ENCODE measurements around the gene RITA1.

RITA1 gene

GRCh38 chr12:113154351-113154973 lies 31.1 kb upstream of the RITA1 start:
- DNase-seq: peak; percentile 14

DNA sequence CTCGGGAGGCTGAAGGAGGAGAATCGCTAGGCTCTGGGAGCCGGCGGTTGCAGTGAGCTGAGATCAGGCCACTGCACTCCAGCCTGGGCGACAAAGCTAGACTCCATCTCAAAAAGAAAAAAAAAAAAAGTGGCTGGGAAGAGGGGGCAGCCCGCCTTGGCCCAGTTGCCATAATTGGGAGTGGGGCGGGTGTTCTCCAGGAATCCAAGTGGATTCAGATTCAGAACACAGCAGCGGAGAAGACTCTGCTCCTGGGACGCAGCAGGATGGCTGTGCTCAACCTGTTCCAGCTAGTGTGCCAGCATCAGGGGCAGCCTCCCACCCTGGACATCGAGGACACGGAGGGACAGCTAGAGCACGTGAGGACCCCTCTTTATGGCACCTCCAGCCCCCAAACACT lies 30.5 kb upstream of the RITA1 start:
- no peak for DNase-seq

- no peak for DNase-seq
Observed at GRCh38 chr12:113155646-113156045, 29.9 kb upstream of the RITA1 start.

- no peak for DNase-seq
Observed at GRCh38 chr12:113157218-113157859, 28.2 kb upstream of the RITA1 start.

- DNase-seq: no peak
Observed at GRCh38 chr12:113158439-113159203, 26.9 kb upstream of the RITA1 start.

DNA sequence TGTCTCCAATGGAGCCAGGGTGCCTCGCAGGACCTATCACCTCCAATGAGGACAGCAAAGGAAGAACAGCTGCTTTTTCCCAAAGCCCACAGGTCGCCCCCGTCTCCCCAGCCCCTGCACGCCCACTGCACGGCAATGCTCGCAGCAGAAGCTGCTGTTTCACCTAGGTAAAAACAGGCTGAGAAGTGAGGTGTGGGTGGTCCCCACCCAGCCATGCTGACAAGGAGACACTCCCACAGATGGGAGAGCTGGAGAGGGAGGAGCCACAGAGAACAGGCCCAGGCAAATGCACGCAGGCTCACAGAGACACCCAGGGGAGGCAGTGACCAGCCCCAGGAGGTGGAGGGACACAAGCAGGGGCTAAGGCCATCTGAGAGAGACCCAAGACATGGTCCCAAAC lies 25.6 kb upstream of the RITA1 start:
- no peak for DNase-seq

- peak; percentile 36 for DNase-seq
Observed at GRCh38 chr12:113161415-113162016, 24.0 kb upstream of the RITA1 start.

DNA sequence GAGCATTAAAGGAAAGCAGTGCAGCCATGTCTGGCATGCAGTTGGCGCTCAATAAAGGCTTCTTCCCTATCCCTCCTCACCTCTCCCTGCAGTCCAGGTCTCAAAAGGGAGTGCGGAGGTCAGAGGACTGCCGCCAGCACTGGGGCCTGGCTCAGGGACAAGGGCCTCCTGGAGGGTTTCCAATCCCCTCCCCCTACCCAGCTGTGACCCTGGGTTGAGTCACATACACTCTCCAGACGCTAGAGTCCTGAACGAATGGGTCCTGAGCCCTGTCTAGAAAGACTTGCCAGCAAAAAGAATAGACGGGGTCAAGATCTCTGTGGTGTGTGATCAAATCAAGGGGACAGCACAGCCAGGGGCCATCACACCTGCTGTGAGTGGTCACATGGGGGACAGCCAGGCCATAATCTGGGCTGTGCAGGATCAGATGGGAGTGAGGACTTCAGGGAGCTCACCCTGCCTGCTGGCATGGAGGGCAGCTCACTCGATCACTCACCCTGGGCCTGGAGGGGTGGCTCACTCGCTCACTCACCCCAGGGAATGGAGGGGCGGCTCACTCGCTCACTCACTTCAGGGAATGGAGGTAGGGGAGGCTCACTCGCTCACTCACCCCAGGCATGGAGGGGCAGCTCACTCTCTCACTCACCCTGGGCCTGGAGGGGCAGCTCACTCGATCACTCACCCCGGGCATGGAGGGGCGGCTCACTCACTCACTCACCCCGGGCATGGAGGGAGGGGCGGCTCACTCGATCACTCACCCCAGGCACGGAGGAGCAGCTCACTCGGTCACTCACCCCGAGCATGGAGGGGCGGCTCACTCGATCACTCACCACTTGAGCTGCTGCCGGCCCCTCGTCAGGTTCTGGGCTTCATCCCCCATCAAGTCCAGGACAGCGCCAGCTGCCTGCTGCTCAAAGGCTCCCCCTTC lies 23.2 kb upstream of the RITA1 start:
- DNase-seq: no peak

- no peak for DNase-seq
Observed at GRCh38 chr12:113163030-113163360, 22.5 kb upstream of the RITA1 start.

DNA sequence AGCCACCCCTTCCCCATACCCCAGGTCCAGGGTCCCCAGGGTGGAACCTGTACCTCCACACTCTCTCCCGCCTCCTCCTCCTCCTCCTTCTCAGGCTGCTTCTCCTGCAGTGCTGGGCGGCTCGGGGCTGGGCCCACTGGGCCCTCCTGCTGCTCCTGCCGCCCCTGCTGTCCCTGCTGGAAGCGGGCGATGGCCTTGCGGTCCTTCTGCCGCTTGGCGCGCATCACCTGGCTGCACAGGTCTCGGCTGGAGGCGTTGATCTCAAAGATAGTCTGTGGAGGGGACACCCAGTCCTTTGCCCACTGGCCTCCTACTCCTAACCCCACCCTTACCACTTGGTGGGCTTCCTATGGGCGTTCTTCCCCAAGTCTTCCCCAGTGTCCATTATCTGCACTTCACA lies 21.5 kb upstream of the RITA1 start:
- no peak for DNase-seq

GRCh38 chr12:113165521-113166450 lies 19.7 kb upstream of the RITA1 start:
- no peak for DNase-seq

GRCh38 chr12:113167868-113168267 lies 17.7 kb upstream of the RITA1 start:
- DNase-seq: no peak

- no peak for DNase-seq
Observed at GRCh38 chr12:113169697-113170096, 15.8 kb upstream of the RITA1 start.

DNA sequence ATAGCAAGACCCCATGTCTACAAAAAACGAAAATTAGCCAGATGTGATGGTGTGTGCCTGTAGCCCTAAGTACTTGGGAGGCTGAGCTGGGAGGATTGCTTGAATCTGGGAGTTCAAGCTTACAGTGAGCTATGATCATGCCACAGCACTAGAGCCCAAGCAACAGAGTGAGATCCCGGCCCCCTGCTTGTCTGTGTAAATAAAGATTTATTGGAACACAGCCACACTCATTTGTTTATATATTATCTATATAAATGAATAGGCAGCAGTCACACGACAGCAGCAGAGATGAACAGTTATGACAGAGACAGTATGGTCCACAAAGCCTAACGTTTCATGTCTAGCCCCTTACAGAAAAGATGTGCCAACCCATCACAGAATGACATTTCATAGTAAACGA lies 15.1 kb upstream of the RITA1 start:
- no peak for DNase-seq

GRCh38 chr12:113170926-113171325 lies 14.6 kb upstream of the RITA1 start:
- DNase-seq: no peak

- no peak for DNase-seq
Observed at GRCh38 chr12:113171543-113171942, 14.0 kb upstream of the RITA1 start.

- DNase-seq: no peak
Observed at GRCh38 chr12:113172185-113172584, 13.3 kb upstream of the RITA1 start.

DNA sequence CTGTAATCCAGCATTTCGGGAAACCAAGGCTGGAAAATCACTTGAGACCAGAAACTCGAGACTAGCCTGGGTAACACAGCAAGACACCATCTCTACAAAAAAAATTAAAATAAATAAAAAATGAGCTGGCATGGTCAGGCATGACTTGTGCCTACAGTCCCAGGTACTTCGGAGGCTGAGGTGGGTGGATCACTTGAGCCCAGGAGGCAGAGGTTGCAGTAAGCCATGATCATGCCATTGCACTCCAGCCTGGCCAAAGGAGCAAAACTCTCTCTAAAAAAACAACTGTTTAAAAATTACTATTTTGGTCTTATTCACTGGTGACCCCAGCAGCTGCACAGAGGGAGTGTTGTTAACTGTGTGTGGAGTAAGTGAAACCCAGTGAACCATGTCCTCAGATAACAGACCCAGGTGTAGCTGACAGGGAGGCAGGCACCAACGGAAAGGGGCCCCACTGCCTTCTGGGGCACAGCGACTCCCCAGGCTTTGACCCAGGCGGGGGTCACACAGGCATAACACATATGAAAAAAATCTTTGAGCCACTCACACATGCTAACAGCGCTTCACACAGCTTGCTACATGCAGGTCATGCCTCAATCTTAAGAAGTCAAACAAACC lies 12.3 kb upstream of the RITA1 start:
- no peak for DNase-seq

GRCh38 chr12:113174461-113175384 lies 10.8 kb upstream of the RITA1 start:
- DNase-seq: peak; percentile 81

DNA sequence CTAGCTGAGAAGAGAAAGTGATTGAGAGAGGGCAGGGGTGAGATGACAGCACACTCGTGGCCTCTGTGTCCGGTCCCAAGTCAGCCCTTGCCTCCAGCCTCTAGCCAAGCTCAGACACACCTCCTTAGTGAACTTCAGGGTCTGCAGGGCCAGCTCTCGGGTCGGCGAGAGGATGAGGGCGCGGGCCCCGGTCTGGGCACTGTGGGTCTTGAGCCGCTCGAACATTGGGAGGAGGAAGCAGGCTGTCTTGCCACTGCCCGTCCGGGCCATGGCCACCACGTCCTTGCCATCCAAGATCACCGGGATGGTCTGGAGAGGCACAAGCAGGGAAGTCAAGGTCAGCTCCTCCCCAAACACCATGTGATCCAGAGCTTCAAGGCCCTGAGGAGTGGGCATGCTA lies 6.5 kb upstream of the RITA1 start:
- DNase-seq: no peak
